Pancreas (tissue), 10 donors: Measurements from ENCODE around the gene TTC17. TPM values are rescaled to one million over a fixed set of nuclear protein-coding genes. Genes with fewer than 3 reads are reported as not detected.

Source experiments
- ATAC-seq, 4 donors: fragments of 200-7000 bp; cut with Tn5 transposase; one replicate each; pipeline versions ENCODE4 v1.8.0 to v1.9.1; 2020; ENCODE audit warnings: mild to moderate bottlenecking in 4 of 4, moderate library complexity in 4 of 4
- DNase-seq, 6 donors: peaks; one replicate each; pipeline ENCODE4 v3.0.0-alpha.2; 2020
- FAIRE-seq: peaks from 2 replicates; lab custom pipeline; 2012; peaks lifted over from hg19 to GRCh38; lab: Jason Lieb, UNC
- H3K27ac ChIP-seq, 4 donors: fragments of 200-600 bp; sonication (generic); 1 replicate in 3 of 4; 2 replicates in 1 of 4; pipeline versions ENCODE4 v1.5.0 to v1.8.0; 2020
- H3K27me3 ChIP-seq, 4 donors: fragments of 200-600 bp; one replicate each; pipeline ENCODE4 v1.8.0; 2021
- H3K36me3 ChIP-seq, 3 donors: fragments of 200-600 bp; sonication (generic) in 1 of 3; one replicate each; pipeline versions ENCODE4 v1.5.0 to v1.8.0; 2020 to 2021
- H3K4me1 ChIP-seq, 3 donors: fragments of 200-600 bp; one replicate each; pipeline ENCODE4 v1.8.0; 2021
- H3K4me3 ChIP-seq, 4 donors: fragments of 200-600 bp; sonication (generic) in 2 of 4; one replicate each; pipeline versions ENCODE4 v1.5.0 to v1.8.0; 2020 to 2021
- H3K9me3 ChIP-seq, 4 donors: fragments of 200-600 bp; one replicate each; pipeline ENCODE4 v1.8.0; 2021
- WGBS, 2 donors: extraction: QIAGEN DNeasy Blood & Tissue Kit; methylation state at CpG; one replicate each; pipeline ENCODE4 v1.1.7; 2013; 5-methylcytosine and 5-hydroxymethylcytosine counted together
- intact Hi-C, 3 donors: fragments of 100-400 bp; cut with DNase I; formaldehyde crosslinking; loops; one replicate each; pipeline versions ENCODE4 v1.11.1 to v1.14.2; 2022
- polyA plus RNA-seq, 2 donors: library from polyadenylated mRNA; stranded (reverse); fragments of 200-250 nt; gene quantifications; one replicate each; pipeline ENCODE4 v1.2.3, GENCODE V29; 2013
- total RNA-seq, 6 donors: library from RNA; stranded (reverse); fragmentation: NEBNext Ultra II Directional in 4 of 6; extraction: Animal tissue kit (Norgen Biotek cat#: 25700) in 4 of 6; gene quantifications; one replicate each; pipeline versions ENCODE4 v1.2.1 to v1.2.4, GENCODE V29; 2021 to 2023
- TF ChIP-seq, protein P1 (sequence below), 4 donors: fragments of 200-600 bp; sonication (generic) in 3 of 4; IDR thresholded peaks; one replicate each; pipeline versions ENCODE4 v1.5.0 to v1.8.0; 2021; ENCODE audit warnings: antibody characterized with exemption in 4 of 4
- donor health status: healthy with polysubstance abuse.
- donor health status: DM: no; HTN: no; CAD: no; lungs with moderate emphysema.
- donor health status: DM: no; HTN: no; CAD: no.
- donor health status: control.
- donor health status: control.
- donor health status: Bipolar disorder and iron deficiency.
- donor health status: DM: yes; HTN: yes; CAD: no.
- donor health status: DM: no; HTN: no; CAD: no.
- donor health status: DM: no; HTN: no; CAD: no.
- donor health status: DM: yes; HTN: yes; CAD: no.

TTC17 gene, protein sequence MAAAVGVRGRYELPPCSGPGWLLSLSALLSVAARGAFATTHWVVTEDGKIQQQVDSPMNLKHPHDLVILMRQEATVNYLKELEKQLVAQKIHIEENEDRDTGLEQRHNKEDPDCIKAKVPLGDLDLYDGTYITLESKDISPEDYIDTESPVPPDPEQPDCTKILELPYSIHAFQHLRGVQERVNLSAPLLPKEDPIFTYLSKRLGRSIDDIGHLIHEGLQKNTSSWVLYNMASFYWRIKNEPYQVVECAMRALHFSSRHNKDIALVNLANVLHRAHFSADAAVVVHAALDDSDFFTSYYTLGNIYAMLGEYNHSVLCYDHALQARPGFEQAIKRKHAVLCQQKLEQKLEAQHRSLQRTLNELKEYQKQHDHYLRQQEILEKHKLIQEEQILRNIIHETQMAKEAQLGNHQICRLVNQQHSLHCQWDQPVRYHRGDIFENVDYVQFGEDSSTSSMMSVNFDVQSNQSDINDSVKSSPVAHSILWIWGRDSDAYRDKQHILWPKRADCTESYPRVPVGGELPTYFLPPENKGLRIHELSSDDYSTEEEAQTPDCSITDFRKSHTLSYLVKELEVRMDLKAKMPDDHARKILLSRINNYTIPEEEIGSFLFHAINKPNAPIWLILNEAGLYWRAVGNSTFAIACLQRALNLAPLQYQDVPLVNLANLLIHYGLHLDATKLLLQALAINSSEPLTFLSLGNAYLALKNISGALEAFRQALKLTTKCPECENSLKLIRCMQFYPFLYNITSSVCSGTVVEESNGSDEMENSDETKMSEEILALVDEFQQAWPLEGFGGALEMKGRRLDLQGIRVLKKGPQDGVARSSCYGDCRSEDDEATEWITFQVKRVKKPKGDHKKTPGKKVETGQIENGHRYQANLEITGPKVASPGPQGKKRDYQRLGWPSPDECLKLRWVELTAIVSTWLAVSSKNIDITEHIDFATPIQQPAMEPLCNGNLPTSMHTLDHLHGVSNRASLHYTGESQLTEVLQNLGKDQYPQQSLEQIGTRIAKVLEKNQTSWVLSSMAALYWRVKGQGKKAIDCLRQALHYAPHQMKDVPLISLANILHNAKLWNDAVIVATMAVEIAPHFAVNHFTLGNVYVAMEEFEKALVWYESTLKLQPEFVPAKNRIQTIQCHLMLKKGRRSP
- total RNA-seq (10 to 100 TPM; 39.9 to 70.6 (median 57.0) TPM), polyA plus RNA-seq (10 to 100 TPM; 44.1 to 71.1 TPM)

DNA sequence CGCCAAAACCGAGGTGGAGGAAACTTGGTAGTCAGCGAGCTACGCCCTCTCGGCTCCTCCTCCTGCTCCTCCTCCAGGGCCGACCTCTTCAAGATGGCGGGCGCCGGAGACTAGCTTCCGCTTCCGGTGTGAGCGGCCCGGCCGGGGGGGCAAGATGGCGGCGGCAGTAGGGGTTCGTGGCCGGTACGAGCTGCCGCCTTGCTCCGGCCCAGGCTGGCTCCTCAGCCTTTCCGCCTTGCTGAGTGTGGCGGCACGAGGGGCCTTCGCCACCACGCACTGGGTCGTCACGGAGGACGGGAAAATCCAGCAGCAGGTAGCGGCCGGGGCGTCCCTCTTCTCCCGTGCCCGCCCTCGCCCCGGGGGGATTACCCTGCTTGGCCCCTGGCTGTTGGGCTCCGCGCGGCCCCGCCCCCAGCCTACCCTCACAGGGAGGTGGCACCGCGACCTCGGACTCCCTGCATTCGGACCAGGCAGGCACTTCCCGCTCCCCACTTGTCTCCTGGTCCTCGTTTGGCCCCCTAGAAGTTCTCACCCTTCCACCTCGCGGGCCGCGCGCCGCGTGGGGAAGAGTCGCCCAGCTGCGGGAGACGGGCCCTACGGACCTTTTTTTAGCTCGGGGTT lies at the start of gene TTC17:
Gene TTC17, plus strand, starts transcription at position 120 of the 621 bp plus-strand sequence. Its CDS starts 35 bp downstream, at position 155.
- H3K27ac ChIP-seq = peak within 1 kb of the TSS; percentile 78 to 92 (median 88)
- intact Hi-C loops = no loop called here
- TF ChIP-seq, protein P1, sequence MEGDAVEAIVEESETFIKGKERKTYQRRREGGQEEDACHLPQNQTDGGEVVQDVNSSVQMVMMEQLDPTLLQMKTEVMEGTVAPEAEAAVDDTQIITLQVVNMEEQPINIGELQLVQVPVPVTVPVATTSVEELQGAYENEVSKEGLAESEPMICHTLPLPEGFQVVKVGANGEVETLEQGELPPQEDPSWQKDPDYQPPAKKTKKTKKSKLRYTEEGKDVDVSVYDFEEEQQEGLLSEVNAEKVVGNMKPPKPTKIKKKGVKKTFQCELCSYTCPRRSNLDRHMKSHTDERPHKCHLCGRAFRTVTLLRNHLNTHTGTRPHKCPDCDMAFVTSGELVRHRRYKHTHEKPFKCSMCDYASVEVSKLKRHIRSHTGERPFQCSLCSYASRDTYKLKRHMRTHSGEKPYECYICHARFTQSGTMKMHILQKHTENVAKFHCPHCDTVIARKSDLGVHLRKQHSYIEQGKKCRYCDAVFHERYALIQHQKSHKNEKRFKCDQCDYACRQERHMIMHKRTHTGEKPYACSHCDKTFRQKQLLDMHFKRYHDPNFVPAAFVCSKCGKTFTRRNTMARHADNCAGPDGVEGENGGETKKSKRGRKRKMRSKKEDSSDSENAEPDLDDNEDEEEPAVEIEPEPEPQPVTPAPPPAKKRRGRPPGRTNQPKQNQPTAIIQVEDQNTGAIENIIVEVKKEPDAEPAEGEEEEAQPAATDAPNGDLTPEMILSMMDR (IDR thresholded peaks at IDR 0.05) = no peak
- WGBS, 2 donors = 0% methylated on average over 45 to 58 of the region's 58 CpGs
- H3K4me3 ChIP-seq = peak within 1 kb of the TSS; percentile 86 to 93 (median 90)
- no peaks in the 10 kb centered on the region for H3K9me3 ChIP-seq
- FAIRE-seq = peak; percentile 63
- peak; percentile 99 to 100 (median 100) for ATAC-seq
- peaks cover 11 to 15% (median 14%) of the 10 kb centered on the region in 3 donors for H3K4me1 ChIP-seq
- peak; percentile 93 to 97 (median 94) for DNase-seq
- H3K27me3 ChIP-seq = no peaks in the 10 kb centered on the region
- no peaks in the 10 kb centered on the region for H3K36me3 ChIP-seq

DNA sequence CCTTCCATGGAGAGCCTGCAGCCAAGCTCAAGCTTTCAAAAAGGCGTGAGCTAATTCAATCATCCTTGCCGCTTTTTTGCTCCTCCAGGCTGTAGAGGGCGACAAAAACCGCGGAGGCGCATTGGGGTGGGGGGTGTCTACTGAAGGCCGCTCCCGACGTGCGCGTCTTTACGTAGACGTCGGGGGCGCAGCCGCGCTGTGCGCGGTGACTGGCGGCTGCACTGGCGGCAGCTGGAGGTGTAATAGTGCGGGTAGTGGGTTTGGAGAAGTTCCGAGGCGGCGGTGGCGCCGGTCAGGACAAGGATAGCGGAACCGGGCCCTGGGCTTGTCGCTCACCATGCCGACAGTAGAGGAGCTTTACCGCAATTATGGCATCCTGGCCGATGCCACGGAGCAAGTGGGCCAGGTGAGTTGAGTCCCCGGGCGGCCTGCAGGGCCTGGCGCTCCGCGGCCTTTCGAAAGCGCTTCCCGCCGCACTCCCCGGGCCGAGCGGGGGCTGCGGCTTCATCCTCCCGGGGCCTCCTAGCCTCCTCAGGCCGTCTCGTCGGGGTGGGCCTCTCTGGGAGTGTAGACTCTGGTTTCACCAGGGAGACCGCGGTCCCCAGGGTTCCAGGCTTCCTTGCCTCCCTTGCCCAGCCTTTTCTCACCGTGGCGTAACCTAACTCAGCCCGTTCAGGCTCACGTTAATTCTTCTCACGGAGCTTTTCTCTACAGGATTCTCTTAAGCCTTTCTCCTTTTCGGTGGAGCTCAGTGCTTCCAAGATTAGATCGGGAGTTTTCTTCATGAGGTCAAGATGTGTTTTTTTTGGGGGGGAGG lies 46.7 kb upstream of the TTC17 start, which contains the start of gene API5:
Gene API5, plus strand, starts transcription at position 206 of the 817 bp plus-strand sequence. Its CDS starts 132 bp downstream, at position 338.
- no peaks in the 10 kb centered on the region for H3K9me3 ChIP-seq
- no peaks in the 10 kb centered on the region for H3K27me3 ChIP-seq
- intact Hi-C loops = no loop called here
- TF ChIP-seq, protein P1 (IDR thresholded peaks at IDR 0.05) = peak; percentile 35 to 64 (median 49)
- ATAC-seq (peak; percentile 99 to 100 (median 100)), DNase-seq (peak; percentile 88 to 94 (median 90)), FAIRE-seq (peak; percentile 26)
- WGBS, 2 donors = 0 to 1% methylated on average over 60 of the region's 60 CpGs
- peak within 1 kb of the TSS; percentile 52 to 93 (median 74) for H3K4me3 ChIP-seq
- no peaks in the 10 kb centered on the region for H3K36me3 ChIP-seq
- peak within 1 kb of the TSS; percentile 22 to 82 (median 71) for H3K27ac ChIP-seq
- peaks cover 17 to 26% (median 24%) of the 10 kb centered on the region in 3 donors for H3K4me1 ChIP-seq

DNA sequence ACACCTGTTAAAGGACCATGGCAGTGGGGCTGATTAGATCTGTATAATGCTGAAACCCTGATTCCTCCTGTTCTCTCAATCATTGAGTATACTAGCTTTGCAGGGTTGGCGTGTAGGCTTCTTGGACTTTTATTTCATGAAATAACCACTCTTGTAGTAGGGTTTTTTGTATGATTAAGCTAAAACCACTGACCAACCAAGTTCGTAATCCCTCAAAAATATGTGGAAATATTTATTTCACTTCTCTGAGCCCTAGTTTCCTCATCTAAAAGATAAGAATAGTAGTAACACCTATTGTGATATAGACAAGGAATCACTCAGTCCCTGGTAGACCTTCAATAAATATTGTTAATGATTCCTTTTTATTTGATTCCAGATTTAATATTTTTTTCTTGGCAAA lies 42.8 kb upstream of the TTC17 start:
- Histone ChIP-seq H3K4me3 (no peak overlapping the region), H3K4me1 (peaks cover 17 to 26% (median 24%) of the 10 kb centered on the region in 3 donors), H3K27ac (no peak overlapping the region), H3K36me3 (peaks cover 0 to 14% (median 0%) of the 10 kb centered on the region in 3 donors), H3K9me3 (no peaks in the 10 kb centered on the region), H3K27me3 (no peaks in the 10 kb centered on the region)
- TF ChIP-seq, protein P1 (IDR thresholded peaks at IDR 0.05) = no peak
- intact Hi-C loops = no loop called here
- DNase-seq = no peak
- ATAC-seq = no peak
- 84 to 86% methylated on average over 2 of the region's 2 CpGs for WGBS, 2 donors
- FAIRE-seq = no peak

DNA sequence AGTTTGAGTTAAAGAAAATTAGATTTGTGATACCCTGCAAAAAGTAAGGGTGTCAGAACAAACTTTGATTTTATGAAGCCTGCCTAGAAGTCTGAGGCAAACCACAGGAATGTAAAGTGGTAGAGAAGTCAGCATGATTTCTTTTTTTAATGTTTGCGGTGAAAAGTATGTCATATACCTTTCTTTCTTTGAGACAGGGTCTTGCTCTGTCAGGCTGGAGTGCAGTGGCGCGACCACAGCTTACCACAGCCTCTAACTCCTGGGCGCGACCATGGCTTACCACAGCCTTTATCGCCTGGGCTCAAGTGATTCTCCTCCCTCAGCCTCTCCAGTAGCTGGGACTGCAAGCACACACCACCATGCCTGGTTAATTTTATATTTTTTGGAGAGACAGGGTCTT lies 42.3 kb upstream of the TTC17 start:
- TF ChIP-seq, protein P1 (IDR thresholded peaks at IDR 0.05) = no peak
- Histone ChIP-seq H3K36me3 (peaks cover 0 to 18% (median 0%) of the 10 kb centered on the region in 3 donors), H3K27ac (no peak overlapping the region), H3K4me1 (peaks cover 17 to 26% (median 24%) of the 10 kb centered on the region in 3 donors), H3K27me3 (no peaks in the 10 kb centered on the region), H3K9me3 (no peaks in the 10 kb centered on the region), H3K4me3 (no peak overlapping the region)
- FAIRE-seq (no peak), DNase-seq (no peak), ATAC-seq (no peak)
- intact Hi-C loops = no loop called here
- WGBS, 2 donors = 86 to 93% methylated on average over 6 of the region's 6 CpGs
